Islet precursor cell (in vitro differentiated cells): ENCODE data around the gene RMDN3.

Experiments used
- DNase-seq: peaks from one replicate; pipeline ENCODE4 v3.0.0-alpha.2; 2018

Gene RMDN3

GRCh38 chr15:40693904-40694687 lies 61.0 kb downstream of the RMDN3 start:
- DNase-seq, result no peak

DNA sequence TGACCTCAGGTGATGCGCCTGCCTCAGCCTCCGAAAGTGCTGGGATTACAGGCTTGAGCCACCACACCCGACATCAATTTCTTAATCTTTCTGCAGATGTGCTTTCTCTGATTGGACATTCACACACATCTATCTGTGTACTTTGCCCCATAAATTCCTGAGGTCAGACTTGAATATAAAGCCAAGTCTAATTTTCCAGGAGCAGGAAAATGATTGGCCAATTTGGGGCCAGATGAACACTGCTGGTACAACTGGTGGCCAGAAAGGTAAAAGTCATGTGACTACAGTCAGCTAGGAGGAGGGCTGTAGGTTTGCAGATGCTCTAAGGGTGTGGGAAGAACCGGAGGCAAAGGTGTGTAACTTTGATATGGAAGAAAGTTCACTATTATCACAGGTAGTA lies 63.3 kb downstream of the RMDN3 start:
- no peak for DNase-seq

DNA sequence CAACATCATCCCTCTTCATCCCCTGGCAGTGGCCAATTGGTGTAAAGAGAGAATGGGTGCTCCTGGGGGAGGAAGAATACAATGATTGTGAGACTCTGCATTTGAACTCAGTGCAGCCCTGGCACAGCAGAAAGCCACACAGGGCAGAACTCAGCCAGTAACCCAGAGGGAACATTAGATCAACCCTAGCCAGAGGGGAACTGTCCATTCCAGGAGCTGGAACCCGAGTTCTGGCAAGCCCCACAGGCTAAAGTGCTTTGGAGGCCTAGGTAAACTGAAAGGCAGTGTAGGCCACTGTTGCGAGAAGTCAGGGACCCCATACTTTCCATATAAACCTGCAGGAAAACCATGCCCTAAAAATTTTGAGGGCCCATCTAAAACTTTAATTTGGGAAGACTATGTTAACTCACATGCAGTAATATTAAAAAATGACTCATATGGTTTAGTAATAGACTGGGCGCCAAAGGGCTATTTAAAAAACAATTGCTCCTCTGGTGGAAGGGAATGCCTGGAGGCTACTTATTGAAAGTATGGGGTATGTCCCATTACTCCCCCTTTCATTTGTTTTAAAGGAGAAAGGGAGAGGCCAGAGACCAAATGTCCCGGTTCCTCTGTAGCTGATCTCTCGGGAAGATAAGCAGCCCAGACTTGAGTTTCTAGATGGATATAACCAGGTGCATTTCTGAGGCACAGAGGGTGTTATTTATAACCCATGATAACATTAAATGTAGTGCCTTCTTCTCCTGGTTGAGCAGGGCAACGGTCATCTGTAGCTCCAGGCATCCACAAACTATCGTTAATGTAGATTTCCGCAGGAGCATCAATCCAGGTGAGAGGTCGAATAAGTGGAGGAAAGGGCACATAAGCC lies 65.9 kb downstream of the RMDN3 start:
- no peak for DNase-seq
